ENCODE measurements around the gene HSPE1. TPM values are rescaled to one million over a fixed set of nuclear protein-coding genes. Genes with fewer than 3 reads are reported as not detected.

The HSPE1 gene
- total and polyA plus RNA-seq, 8 donors = 17.1 to 98.6 (median 38.3) TPM

DNA sequence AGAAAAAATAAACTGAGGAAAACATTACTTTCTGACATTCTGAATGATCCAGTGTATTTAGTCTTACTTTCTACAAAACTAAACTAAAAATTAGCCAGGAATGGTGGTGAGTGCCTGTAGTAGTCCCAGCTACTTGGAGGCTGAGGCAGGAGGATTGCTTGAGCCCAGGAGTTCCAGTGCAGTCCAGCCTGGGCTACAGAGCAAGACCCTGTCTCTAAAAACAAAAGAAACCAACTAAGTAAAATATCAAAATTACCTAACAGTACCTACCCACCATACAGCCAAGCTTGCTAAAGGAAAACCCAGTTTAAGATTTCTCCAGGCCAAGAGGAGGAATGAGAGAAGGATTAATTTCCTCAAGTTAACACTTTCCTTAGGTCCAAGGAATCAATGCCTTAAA is 3.5 kb upstream of the HSPE1 start:
- ATAC-seq (no peak), FAIRE-seq (no peak), DNase-seq (no peak)
- Histone ChIP-seq H3K4me1 (peaks cover 17 to 37% (median 27%) of the 10 kb centered on the region in 3 donors), H3K36me3 (peaks cover 10 to 45% (median 25%) of the 10 kb centered on the region in 3 donors), H3K4me3 (no peak overlapping the region), H3K27me3 (no peaks in the 10 kb centered on the region), H3K27ac (no peak overlapping the region), H3K9me3 (no peaks in the 10 kb centered on the region)
- TF ChIP-seq, protein P1, sequence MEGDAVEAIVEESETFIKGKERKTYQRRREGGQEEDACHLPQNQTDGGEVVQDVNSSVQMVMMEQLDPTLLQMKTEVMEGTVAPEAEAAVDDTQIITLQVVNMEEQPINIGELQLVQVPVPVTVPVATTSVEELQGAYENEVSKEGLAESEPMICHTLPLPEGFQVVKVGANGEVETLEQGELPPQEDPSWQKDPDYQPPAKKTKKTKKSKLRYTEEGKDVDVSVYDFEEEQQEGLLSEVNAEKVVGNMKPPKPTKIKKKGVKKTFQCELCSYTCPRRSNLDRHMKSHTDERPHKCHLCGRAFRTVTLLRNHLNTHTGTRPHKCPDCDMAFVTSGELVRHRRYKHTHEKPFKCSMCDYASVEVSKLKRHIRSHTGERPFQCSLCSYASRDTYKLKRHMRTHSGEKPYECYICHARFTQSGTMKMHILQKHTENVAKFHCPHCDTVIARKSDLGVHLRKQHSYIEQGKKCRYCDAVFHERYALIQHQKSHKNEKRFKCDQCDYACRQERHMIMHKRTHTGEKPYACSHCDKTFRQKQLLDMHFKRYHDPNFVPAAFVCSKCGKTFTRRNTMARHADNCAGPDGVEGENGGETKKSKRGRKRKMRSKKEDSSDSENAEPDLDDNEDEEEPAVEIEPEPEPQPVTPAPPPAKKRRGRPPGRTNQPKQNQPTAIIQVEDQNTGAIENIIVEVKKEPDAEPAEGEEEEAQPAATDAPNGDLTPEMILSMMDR (IDR thresholded peaks at IDR 0.05) = no peak
- intact Hi-C loops (cut with DNase I) = no loop called here

DNA sequence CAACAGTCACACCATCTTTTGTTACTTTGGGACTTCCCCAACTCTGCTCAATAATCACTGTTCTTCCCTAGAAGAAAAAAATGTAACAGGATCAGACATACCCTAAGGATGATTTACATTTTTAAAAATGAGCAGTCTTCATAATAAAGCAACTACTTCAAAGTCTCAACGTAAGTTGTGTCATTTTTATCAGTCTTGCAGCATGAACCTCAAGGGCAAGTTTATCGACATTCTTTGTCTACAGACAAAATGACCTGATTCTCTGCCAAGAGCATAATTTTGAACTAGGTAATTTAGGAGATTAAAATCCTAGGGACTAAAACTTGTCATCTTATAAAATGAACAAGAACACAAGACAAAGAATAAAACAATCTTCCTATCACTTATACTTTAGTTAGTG is 2.9 kb upstream of the HSPE1 start:
- TF ChIP-seq, protein P1 (IDR thresholded peaks at IDR 0.05) = no peak
- FAIRE-seq = no peak
- no peak for ATAC-seq
- no peak for DNase-seq
- no peaks in the 10 kb centered on the region for H3K9me3 ChIP-seq
- intact Hi-C loops (cut with DNase I) = no loop called here
- peaks cover 6 to 39% (median 19%) of the 10 kb centered on the region in 3 donors for H3K36me3 ChIP-seq
- H3K4me1 ChIP-seq = peaks cover 24 to 43% (median 28%) of the 10 kb centered on the region in 3 donors
- H3K27me3 ChIP-seq = no peaks in the 10 kb centered on the region
- H3K27ac ChIP-seq = peak overlapping the region in 1 of 4 donors; percentile 100
- peak overlapping the region in 1 of 4 donors; percentile 80 for H3K4me3 ChIP-seq
- WGBS, 2 donors = 10% methylated on average over 2 of the region's 2 CpGs

DNA sequence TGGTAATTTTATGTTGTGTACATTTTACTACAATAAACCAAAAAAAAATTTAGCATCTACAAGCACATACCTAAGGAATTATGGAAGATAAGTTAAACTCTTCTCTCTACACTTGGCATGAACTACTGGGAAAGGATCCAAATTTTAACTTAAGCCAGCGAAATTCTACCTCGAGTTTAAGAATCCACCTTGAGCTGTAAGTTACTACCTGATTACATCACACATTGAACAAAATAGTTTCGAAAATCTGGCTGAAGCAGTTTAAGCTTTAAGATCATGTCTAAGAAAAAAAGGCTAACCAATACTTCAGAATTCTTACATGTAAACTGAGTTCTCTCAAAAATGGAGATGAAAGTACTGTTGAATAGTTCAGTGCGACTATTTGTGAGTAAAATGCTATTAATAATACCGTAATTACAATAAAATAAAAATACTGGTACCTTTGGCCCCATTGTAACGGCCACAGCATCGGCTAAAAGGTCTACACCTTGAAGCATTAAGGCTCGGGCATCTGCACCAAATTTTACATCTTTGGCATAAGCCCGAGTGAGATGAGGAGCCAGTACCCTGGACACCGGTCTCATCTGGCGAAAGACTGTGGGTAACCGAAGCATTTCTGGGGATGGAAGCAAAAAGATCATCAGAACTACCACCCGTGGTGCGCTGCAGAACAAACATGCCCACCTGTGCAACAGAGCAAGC is 1.8 kb upstream of the HSPE1 start:
- intact Hi-C loops (cut with DNase I) = no loop called here
- TF ChIP-seq, protein P1 (IDR thresholded peaks at IDR 0.05) = no peak
- Histone ChIP-seq H3K36me3 (peaks cover 0 to 28% (median 11%) of the 10 kb centered on the region in 3 donors), H3K4me1 (peaks cover 25 to 52% (median 38%) of the 10 kb centered on the region in 3 donors), H3K9me3 (no peaks in the 10 kb centered on the region), H3K27me3 (no peaks in the 10 kb centered on the region), H3K27ac (peak overlapping the region; percentile 86 to 100 (median 97)), H3K4me3 (peak overlapping the region; percentile 40 to 89 (median 74))
- WGBS, 2 donors = 5 to 6% methylated on average over 14 of the region's 14 CpGs
- no peak for DNase-seq
- FAIRE-seq = no peak
- no peak for ATAC-seq

DNA sequence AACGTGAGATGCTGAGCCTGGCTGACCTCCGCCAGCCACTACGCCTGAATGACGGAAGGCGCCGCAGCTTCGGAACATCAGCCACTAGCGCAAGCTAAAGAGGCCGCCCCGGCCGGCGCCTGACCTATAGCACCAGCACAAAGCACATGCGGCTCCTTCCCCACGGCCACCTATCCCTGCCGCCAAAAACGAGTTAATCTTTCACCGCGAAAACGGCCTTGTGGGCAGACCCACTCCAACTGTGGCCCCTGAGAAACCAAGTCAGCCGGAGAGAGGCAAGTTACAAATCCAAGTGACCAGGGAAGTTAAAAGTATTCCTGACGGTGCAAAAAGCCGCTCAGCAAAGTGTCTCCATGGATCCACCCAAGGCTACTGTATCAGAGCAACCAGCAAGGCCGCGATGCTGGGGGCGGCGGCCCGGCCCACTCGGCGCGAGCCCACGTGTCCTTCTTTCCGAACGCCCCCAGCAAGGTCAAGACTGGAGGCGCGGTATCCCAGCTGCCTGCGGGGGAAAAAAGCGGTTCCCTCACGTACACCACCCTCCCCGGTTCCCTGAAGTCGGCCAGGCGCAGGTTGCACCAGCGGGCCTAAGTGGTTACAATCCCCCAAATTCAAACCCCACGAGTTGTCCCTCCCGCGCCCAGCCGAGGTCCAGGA is 1.1 kb upstream of the HSPE1 start:
- FAIRE-seq (no peak), DNase-seq (peak; percentile 66 to 86 (median 72)), ATAC-seq (peak; percentile 30 to 47 (median 34))
- peaks cover 0 to 26% (median 7%) of the 10 kb centered on the region in 3 donors for H3K36me3 ChIP-seq
- TF ChIP-seq, protein P1 (IDR thresholded peaks at IDR 0.05) = no peak
- no peaks in the 10 kb centered on the region for H3K27me3 ChIP-seq
- intact Hi-C loops (cut with DNase I) = no loop called here
- H3K9me3 ChIP-seq = no peaks in the 10 kb centered on the region
- H3K4me3 ChIP-seq = peak overlapping the region; percentile 40 to 89 (median 74)
- peaks cover 25 to 52% (median 38%) of the 10 kb centered on the region in 3 donors for H3K4me1 ChIP-seq
- 0% methylated on average over 46 of the region's 46 CpGs for WGBS, 2 donors
- H3K27ac ChIP-seq = peak overlapping the region; percentile 86 to 100 (median 97)

All from pancreas (tissue), 10 donors.